A549 (cell line): ENCODE measurements around the gene MAML3. TPM values are rescaled to one million over a fixed set of nuclear protein-coding genes. Genes with fewer than 3 reads are reported as not detected.
A peak's percentile ranks its signal among the peaks of the same experiment; 100 is the strongest.

Experiments used
- ATAC-seq, 2 experiments: fragments of 200-7000 bp in 1 of 2; fragments of >200 bp in 1 of 2; cut with Nextera tagmentation in 1 of 2; cut with Tn5 transposase in 1 of 2; 3 replicates each; pipeline versions ENCODE4 v1.8.0 to v1.9.1; 2018 to 2020; ENCODE audit warnings: mild to moderate bottlenecking in 1 of 2, moderate library complexity in 1 of 2
- CTCF ChIA-PET: fragments of 300-600 bp; sonication (Branson Sonifier 250); formaldehyde crosslinking; extraction: SDS; loops from one replicate; lab custom pipeline; 2021; ENCODE audit warnings: antibody characterized with exemption, inconsistent platforms; lab: Yijun Ruan, JAX
- POLR2A ChIA-PET: fragments of 350-600 bp; formaldehyde crosslinking; extraction: SDS; loops from one replicate; lab custom pipeline; 2021; ENCODE audit warnings: antibody characterized with exemption, inconsistent platforms; lab: Yijun Ruan, JAX
- DNase-seq, 2 experiments: peaks; one replicate each; pipeline versions ENCODE4 v3.0.0 to v3.0.0-alpha.2; 2011 to 2016; ENCODE audit warnings: low read depth in 1 of 2, low spot score in 1 of 2
- FAIRE-seq: peaks from 2 replicates; lab custom pipeline; 2011; peaks lifted over from hg19 to GRCh38; lab: Jason Lieb, UNC
- H3K27ac ChIP-seq, 2 experiments: fragments of >200 bp; sonication (Bioruptor Twin); formaldehyde crosslinking; 3 replicates each; pipeline ENCODE4 v1.5.1; 2016 to 2017
- H3K4me1 ChIP-seq: fragments of >200 bp; sonication (Bioruptor Twin); formaldehyde crosslinking; 3 replicates; pipeline ENCODE4 v1.6.1; 2016
- H3K4me2 ChIP-seq: fragments of >200 bp; sonication (Bioruptor Twin); formaldehyde crosslinking; 3 replicates; pipeline ENCODE4 v1.6.1; 2016
- H3K4me3 ChIP-seq: fragments of >200 bp; sonication (Bioruptor Twin); formaldehyde crosslinking; 3 replicates; pipeline ENCODE4 v1.5.1; 2016
- H3K9me3 ChIP-seq: fragments of >200 bp; sonication (Bioruptor Twin); formaldehyde crosslinking; 3 replicates; pipeline ENCODE4 v1.6.1; 2016
- CBX8 ChIP-seq: fragments of 200-600 bp; sonication (generic); IDR thresholded peaks from 2 replicates; pipeline ENCODE4 v1.6.1; 2016
- CEBPB ChIP-seq, 2 experiments: fragments of >200 bp in 1 of 2; sonication (Bioruptor Twin) in 1 of 2; formaldehyde crosslinking in 1 of 2; IDR thresholded peaks; 2 replicates each; pipeline ENCODE4 v1.6.1; 2012 to 2016
- CHD2 ChIP-seq: fragments of 150-350 bp; IDR thresholded peaks from 2 replicates; pipeline ENCODE4 v1.6.1; 2014; ENCODE audit warnings: low read length; ENCODE audit not compliant: partially characterized antibody
- CHD4 ChIP-seq: fragments of 200-600 bp; sonication (generic); IDR thresholded peaks from 2 replicates; pipeline ENCODE4 v1.6.1; 2016; ENCODE audit warnings: antibody characterized with exemption, mild to moderate bottlenecking, borderline replicate concordance
- EHMT2 ChIP-seq: fragments of 200-600 bp; sonication (generic); IDR thresholded peaks from 2 replicates; pipeline ENCODE4 v1.6.1; 2016; ENCODE audit warnings: antibody characterized with exemption, low read depth, mild to moderate bottlenecking, moderate library complexity
- EP300 ChIP-seq, 2 experiments: fragments of >200 bp; sonication (Bioruptor Twin); formaldehyde crosslinking; IDR thresholded peaks; 2 replicates in 1 of 2; 3 replicates in 1 of 2; pipeline ENCODE4 v1.6.1; 2016 to 2017
- ESRRA ChIP-seq: fragments of 150-350 bp; IDR thresholded peaks from 2 replicates; pipeline ENCODE4 v1.6.1; 2014; ENCODE audit warnings: mild to moderate bottlenecking, low read length, borderline replicate concordance
- FOSL2 ChIP-seq, 2 experiments: fragments of 450-650 bp in 1 of 2; fragments of >200 bp in 1 of 2; sonication (Bioruptor Twin) in 1 of 2; formaldehyde crosslinking; IDR thresholded peaks; 2 replicates each; pipeline versions ENCODE4 v1.5.0 to v1.6.1; 2016 to 2020; ENCODE audit warnings: mild to moderate bottlenecking in 1 of 2, moderate library complexity in 1 of 2
- GATA3 ChIP-seq: IDR thresholded peaks from 2 replicates; pipeline ENCODE4 v1.6.1; 2012; ENCODE audit warnings: borderline replicate concordance
- HOXB13 ChIP-seq: fragments of 250-450 bp; sonication (Bioruptor Pico); IDR thresholded peaks from 2 replicates; pipeline ENCODE4 v1.5.0; 2020; ENCODE audit warnings: low read depth, mild to moderate bottlenecking, moderate library complexity
- HOXB5 ChIP-seq: fragments of 250-450 bp; sonication (Bioruptor Pico); IDR thresholded peaks from 2 replicates; pipeline ENCODE4 v1.5.0; 2020; ENCODE audit warnings: mild to moderate bottlenecking, moderate library complexity
- JUNB ChIP-seq: fragments of >200 bp; sonication (Bioruptor Twin); formaldehyde crosslinking; IDR thresholded peaks from 2 replicates; pipeline ENCODE4 v1.6.1; 2016
- MAZ ChIP-seq: fragments of 150-350 bp; IDR thresholded peaks from 2 replicates; pipeline ENCODE4 v1.6.1; 2014; ENCODE audit warnings: antibody characterized with exemption, low read depth, low read length, borderline replicate concordance
- NPAS2 ChIP-seq: fragments of 250-450 bp; sonication (Bioruptor Pico); IDR thresholded peaks from 2 replicates; pipeline ENCODE4 v1.8.0; 2022; ENCODE audit warnings: mild to moderate bottlenecking, moderate library complexity, borderline replicate concordance
- POLR2A ChIP-seq: IDR thresholded peaks from 2 replicates; pipeline ENCODE4 v1.6.1; 2012; ENCODE audit warnings: mild to moderate bottlenecking, low read length
- RNF2 ChIP-seq: fragments of 200-600 bp; sonication (generic); IDR thresholded peaks from 2 replicates; pipeline ENCODE4 v1.6.1; 2016; ENCODE audit warnings: low read depth, mild to moderate bottlenecking, antibody characterized with exemption, moderate library complexity, borderline replicate concordance
- SMC3 ChIP-seq: fragments of >200 bp; sonication (Bioruptor Twin); formaldehyde crosslinking; IDR thresholded peaks from 3 replicates; pipeline ENCODE4 v1.6.1; 2018; ENCODE audit warnings: inconsistent platforms
- ZSCAN20 ChIP-seq: fragments of 250-450 bp; sonication (Bioruptor Pico); IDR thresholded peaks from 2 replicates; pipeline ENCODE4 v1.8.0; 2022; ENCODE audit warnings: mild to moderate bottlenecking, moderate library complexity
- WGBS: methylation state at CpG from one replicate; pipeline ENCODE4 v1.1.6; 2017; ENCODE audit errors: missing lambda C conversion rate; 5-methylcytosine and 5-hydroxymethylcytosine counted together
- polyA plus RNA-seq, 4 experiments: library from polyadenylated mRNA; depleted of rRNA in 3 of 4; stranded (reverse); fragments of >200 nt; fragmentation: RNase III in 1 of 4; extraction: RNeasy Plus Mini Kit Qiagen cat#74134 plus additional on column Dnase treatment in 1 of 4; gene quantifications; 2 replicates in 3 of 4; 3 replicates in 1 of 4; pipeline ENCODE4 v1.2.3, GENCODE V29; 2011 to 2017
- TF ChIP-seq, protein P1 (sequence below): fragments of >200 bp; sonication (Bioruptor Twin); formaldehyde crosslinking; IDR thresholded peaks from 3 replicates; pipeline ENCODE4 v1.6.1; 2016
- TF ChIP-seq, protein P2 (sequence below): fragments of 250-450 bp; sonication (Bioruptor Pico); IDR thresholded peaks from 2 replicates; pipeline ENCODE4 v1.5.0; 2021; ENCODE audit warnings: mild to moderate bottlenecking, moderate library complexity, borderline replicate concordance
- TF ChIP-seq, protein P3 (sequence below): fragments of >200 bp; sonication (Bioruptor Twin); formaldehyde crosslinking; IDR thresholded peaks from 3 replicates; pipeline ENCODE4 v1.5.1; 2016
- TF ChIP-seq, protein P4 (sequence below): IDR thresholded peaks from 2 replicates; pipeline ENCODE4 v1.6.1; 2012
- TF ChIP-seq, protein P5 (sequence below): IDR thresholded peaks from 2 replicates; pipeline ENCODE4 v1.6.1; 2012; ENCODE audit warnings: low read depth, borderline replicate concordance

The MAML3 gene
- polyA plus RNA-seq, 2 of the 4 experiments (the other 2 are of a cell fraction): 9.0 to 22.2 TPM

DNA sequence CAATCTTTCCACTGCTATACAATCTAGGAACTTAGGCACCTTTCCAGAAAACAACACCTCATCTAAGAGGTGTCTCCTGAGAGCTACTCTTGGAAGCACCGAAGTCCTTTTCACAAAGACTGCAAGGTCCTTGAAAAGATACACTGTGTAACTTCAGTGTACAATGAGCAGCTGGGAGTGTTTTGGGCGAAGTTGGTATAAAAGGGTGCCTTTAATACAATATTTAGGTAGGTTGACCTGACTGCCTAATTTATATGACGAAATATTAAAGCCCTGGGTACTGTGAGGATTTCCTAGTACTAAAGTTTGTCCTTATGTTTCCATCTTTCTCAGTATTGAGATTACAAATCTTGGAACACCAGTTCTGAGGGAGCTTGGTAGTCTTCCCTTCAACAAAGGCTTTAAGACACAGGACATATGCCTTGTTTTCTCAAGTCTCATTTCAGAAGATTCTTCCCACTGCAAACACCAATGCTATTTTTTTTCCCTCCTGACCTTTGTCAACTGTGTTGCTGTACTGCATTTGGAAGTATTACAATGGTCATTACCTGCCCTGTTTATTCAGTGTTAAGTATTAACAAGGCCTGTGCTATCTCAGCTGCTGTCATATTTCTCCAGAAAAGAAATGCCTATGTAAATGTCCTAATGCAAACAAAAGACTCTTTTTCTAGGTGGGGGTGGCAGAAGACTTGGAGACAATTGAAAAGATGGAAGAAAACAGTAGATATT, 134.2 kb downstream of the MAML3 start (continued):
- TF ChIP-seq ZSCAN20 (CRISPR knock-in tag): no peak
- peak; percentile 53 for TF ChIP-seq JUNB
- peak; percentile 23; the same call in 1 of the 3 replicates for TF ChIP-seq SMC3
- TF ChIP-seq GATA3: peak; percentile 93
- TF ChIP-seq CHD4: no peak
- TF ChIP-seq HOXB5 (CRISPR knock-in tag): no peak; the same call in 1 of the 2 replicates
- TF ChIP-seq FOSL2 (IDR thresholded peaks at IDR 0.05): no peak
- TF ChIP-seq FOSL2 (CRISPR knock-in tag; IDR thresholded peaks at IDR 0.05): peak; percentile 60
- no peak for TF ChIP-seq ESRRA
- TF ChIP-seq, protein P1, sequence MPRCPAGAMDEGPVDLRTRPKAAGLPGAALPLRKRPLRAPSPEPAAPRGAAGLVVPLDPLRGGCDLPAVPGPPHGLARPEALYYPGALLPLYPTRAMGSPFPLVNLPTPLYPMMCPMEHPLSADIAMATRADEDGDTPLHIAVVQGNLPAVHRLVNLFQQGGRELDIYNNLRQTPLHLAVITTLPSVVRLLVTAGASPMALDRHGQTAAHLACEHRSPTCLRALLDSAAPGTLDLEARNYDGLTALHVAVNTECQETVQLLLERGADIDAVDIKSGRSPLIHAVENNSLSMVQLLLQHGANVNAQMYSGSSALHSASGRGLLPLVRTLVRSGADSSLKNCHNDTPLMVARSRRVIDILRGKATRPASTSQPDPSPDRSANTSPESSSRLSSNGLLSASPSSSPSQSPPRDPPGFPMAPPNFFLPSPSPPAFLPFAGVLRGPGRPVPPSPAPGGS: peak; percentile 65; the same call in 1 of the 3 replicates
- TF ChIP-seq CHD2: no peak
- no peak for TF ChIP-seq POLR2A
- TF ChIP-seq, protein P2, sequence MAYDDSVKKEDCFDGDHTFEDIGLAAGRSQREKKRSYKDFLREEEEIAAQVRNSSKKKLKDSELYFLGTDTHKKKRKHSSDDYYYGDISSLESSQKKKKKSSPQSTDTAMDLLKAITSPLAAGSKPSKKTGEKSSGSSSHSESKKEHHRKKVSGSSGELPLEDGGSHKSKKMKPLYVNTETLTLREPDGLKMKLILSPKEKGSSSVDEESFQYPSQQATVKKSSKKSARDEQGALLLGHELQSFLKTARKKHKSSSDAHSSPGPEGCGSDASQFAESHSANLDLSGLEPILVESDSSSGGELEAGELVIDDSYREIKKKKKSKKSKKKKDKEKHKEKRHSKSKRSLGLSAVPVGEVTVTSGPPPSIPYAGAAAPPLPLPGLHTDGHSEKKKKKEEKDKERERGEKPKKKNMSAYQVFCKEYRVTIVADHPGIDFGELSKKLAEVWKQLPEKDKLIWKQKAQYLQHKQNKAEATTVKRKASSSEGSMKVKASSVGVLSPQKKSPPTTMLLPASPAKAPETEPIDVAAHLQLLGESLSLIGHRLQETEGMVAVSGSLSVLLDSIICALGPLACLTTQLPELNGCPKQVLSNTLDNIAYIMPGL (CRISPR knock-in tag): no peak
- TF ChIP-seq EHMT2: no peak
- TF ChIP-seq RNF2: no peak
- TF ChIP-seq, all 56 proteins: peak for 16

DNA sequence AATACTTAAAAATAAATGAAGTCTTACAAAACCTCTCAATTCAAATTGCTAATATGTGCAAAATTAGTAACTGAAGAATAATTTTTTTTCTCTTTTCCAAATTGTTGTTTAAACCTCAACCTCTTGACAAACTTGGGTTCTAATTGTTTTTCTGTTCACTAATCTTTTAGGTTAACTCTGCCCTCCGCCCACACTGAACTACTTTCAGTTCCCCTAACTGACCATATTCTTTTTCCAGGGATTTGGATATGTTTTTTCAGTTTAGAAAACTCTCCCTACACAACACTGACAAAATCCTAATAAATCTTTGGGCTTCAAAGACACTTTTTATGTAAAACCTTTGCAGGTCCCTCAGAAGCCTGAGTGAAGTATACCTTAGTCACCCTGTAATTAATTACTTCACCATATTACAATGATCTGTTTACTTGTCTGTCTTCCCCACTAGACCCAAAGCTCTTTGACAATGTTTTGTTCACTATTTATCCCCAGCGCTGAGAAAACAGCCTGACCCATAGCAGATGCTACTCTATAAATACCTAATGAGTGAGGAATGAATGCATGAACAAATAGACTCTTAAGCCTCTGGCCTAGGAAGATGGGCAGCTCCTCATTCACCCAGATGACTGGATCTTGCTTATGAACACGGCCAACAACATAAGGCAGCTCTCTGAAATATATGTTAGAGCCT, 134.9 kb downstream of the MAML3 start:
- peaks cover 16% of the 10 kb centered on the region for H3K9me3 ChIP-seq
- peak overlapping the region; percentile 93 for H3K27ac ChIP-seq
- peak overlapping the region; percentile 88 for H3K4me2 ChIP-seq
- no peak for FAIRE-seq
- CTCF ChIA-PET: interaction anchor here (0.8 to 1.6 kb wide), 3 partner anchors 10 to 27 kb away, joined by 3 to 4 read pairs (median 4); no protein-coding TSS in a partner anchor
- 3% methylated on average over 3 of the region's 3 CpGs for WGBS
- H3K4me1 ChIP-seq: peaks cover 76% of the 10 kb centered on the region
- POLR2A ChIA-PET: interaction anchor here (0.8 to 2.8 kb wide), 6 partner anchors 18 to 234 kb away, joined by 3 to 26 read pairs (median 9); partner anchors contain the start of gene MAML3
- peak; percentile 77 to 87 for ATAC-seq
- peak in 1 of 2 experiments; percentile 91 for DNase-seq
- peak overlapping the region; percentile 19; the same call in 1 of the 3 replicates for H3K4me3 ChIP-seq
- TF ChIP-seq MAZ (no peak), FOSL2 (IDR thresholded peaks at IDR 0.05) (0 out of 2 replicates have a peak, but pooled peaks have one; percentile 6), FOSL2 (CRISPR knock-in tag; IDR thresholded peaks at IDR 0.05) (peak; percentile 69), CHD2 (no peak), CHD4 (no peak), HOXB13 (CRISPR knock-in tag) (no peak; the same call in 1 of the 2 replicates), EP300 (IDR thresholded peaks at IDR 0.05) (peak in 1 of 2 experiments; percentile 20; a peak in 1 of 5 replicates), JUNB (0 out of 2 replicates have a peak, but pooled peaks have one; percentile 30), CEBPB (IDR thresholded peaks at IDR 0.05) (no peak; a peak in 1 of 4 replicates), NPAS2 (CRISPR knock-in tag) (no peak), CBX8 (no peak)
- TF ChIP-seq, protein P3, sequence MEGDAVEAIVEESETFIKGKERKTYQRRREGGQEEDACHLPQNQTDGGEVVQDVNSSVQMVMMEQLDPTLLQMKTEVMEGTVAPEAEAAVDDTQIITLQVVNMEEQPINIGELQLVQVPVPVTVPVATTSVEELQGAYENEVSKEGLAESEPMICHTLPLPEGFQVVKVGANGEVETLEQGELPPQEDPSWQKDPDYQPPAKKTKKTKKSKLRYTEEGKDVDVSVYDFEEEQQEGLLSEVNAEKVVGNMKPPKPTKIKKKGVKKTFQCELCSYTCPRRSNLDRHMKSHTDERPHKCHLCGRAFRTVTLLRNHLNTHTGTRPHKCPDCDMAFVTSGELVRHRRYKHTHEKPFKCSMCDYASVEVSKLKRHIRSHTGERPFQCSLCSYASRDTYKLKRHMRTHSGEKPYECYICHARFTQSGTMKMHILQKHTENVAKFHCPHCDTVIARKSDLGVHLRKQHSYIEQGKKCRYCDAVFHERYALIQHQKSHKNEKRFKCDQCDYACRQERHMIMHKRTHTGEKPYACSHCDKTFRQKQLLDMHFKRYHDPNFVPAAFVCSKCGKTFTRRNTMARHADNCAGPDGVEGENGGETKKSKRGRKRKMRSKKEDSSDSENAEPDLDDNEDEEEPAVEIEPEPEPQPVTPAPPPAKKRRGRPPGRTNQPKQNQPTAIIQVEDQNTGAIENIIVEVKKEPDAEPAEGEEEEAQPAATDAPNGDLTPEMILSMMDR: no peak
- TF ChIP-seq, protein P4, sequence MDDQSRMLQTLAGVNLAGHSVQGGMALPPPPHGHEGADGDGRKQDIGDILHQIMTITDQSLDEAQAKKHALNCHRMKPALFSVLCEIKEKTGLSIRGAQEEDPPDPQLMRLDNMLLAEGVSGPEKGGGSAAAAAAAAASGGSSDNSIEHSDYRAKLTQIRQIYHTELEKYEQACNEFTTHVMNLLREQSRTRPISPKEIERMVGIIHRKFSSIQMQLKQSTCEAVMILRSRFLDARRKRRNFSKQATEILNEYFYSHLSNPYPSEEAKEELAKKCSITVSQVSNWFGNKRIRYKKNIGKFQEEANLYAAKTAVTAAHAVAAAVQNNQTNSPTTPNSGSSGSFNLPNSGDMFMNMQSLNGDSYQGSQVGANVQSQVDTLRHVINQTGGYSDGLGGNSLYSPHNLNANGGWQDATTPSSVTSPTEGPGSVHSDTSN: 0 out of 2 replicates have a peak, but pooled peaks have one; percentile 22
- TF ChIP-seq, protein P1: no peak
- TF ChIP-seq, protein P5, sequence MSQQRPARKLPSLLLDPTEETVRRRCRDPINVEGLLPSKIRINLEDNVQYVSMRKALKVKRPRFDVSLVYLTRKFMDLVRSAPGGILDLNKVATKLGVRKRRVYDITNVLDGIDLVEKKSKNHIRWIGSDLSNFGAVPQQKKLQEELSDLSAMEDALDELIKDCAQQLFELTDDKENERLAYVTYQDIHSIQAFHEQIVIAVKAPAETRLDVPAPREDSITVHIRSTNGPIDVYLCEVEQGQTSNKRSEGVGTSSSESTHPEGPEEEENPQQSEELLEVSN: no peak
